Stimulated activated CD8-positive, alpha-beta memory T cell treated with anti-CD3 and anti-CD28 coated beads, Interleukin-15, amount 100 ng/mL, for 48 hours (primary cell): ENCODE results near the gene UPP1.
"Not testable (repeated sequence)": the region's sequence is repeated elsewhere in the genome, so short reads cannot be mapped to it uniquely, and the experiment has no call there.

Experiments used
- DNase-seq, 2 donors: peaks; one replicate each; pipeline ENCODE4 v3.0.0-alpha.2; 2020; ENCODE audit warnings: low read depth in 2 of 2

Gene UPP1

GRCh38 chr7:48111596-48111995 is 22.5 kb downstream of the UPP1 start:
- no peak for DNase-seq

GRCh38 chr7:48112401-48113165 is 23.5 kb downstream of the UPP1 start:
- no peak for DNase-seq

- DNase-seq = no peak
Observed at GRCh38 chr7:48113275-48113674, 24.2 kb downstream of the UPP1 start.

- DNase-seq = no peak
Observed at GRCh38 chr7:48114115-48114514, 25.1 kb downstream of the UPP1 start.

- no peak for DNase-seq
Observed at GRCh38 chr7:48114589-48114988, 25.5 kb downstream of the UPP1 start.

- DNase-seq = no peak
Observed at GRCh38 chr7:48116043-48116442, 27.0 kb downstream of the UPP1 start.

GRCh38 chr7:48118041-48118440 is 29.0 kb downstream of the UPP1 start:
- DNase-seq = no peak

GRCh38 chr7:48120536-48120935 is 31.5 kb downstream of the UPP1 start:
- not testable (repeated sequence) for DNase-seq

- DNase-seq = no peak
Observed at GRCh38 chr7:48126037-48126436, 37.0 kb downstream of the UPP1 start.

- no peak for DNase-seq
Observed at GRCh38 chr7:48130658-48131108, 41.6 kb downstream of the UPP1 start.

GRCh38 chr7:48132792-48133191 is 43.7 kb downstream of the UPP1 start:
- no peak for DNase-seq

GRCh38 chr7:48139459-48139858 is 50.4 kb downstream of the UPP1 start:
- DNase-seq = no peak

- DNase-seq = no peak
Observed at GRCh38 chr7:48140001-48140681, 51.1 kb downstream of the UPP1 start.

- no peak for DNase-seq
Observed at GRCh38 chr7:48141521-48141920, 52.5 kb downstream of the UPP1 start.

- no peak for DNase-seq
Observed at GRCh38 chr7:48144291-48144768, 55.3 kb downstream of the UPP1 start.

- DNase-seq = no peak
Observed at GRCh38 chr7:48147078-48147591, 58.1 kb downstream of the UPP1 start.

GRCh38 chr7:48147690-48148089 is 58.6 kb downstream of the UPP1 start:
- DNase-seq = not testable (repeated sequence)

- DNase-seq = no peak
Observed at GRCh38 chr7:48148311-48148710, 59.2 kb downstream of the UPP1 start.

GRCh38 chr7:48149058-48149457 is 60.0 kb downstream of the UPP1 start:
- no peak for DNase-seq

GRCh38 chr7:48150086-48150485 is 61.0 kb downstream of the UPP1 start:
- DNase-seq = no peak

GRCh38 chr7:48154792-48155413 is 65.8 kb downstream of the UPP1 start:
- no peak for DNase-seq
